OCI-LY1 (cell line): ENCODE measurements around the gene KLHL35.

ENCODE experiments used
- EZH2 ChIP-seq: fragments of 200-600 bp; sonication (generic), shearing (Covaris generic); IDR thresholded peaks from 2 replicates; pipeline ENCODE4 v1.8.0; 2017; ENCODE audit warnings: borderline replicate concordance, mixed run types, mild to moderate bottlenecking, antibody characterized with exemption, low read length, moderate library complexity, mixed read lengths
- TF ChIP-seq, protein P1 (sequence below): fragments of 200-600 bp; sonication (generic), shearing (Covaris generic); IDR thresholded peaks from 2 replicates; pipeline ENCODE4 v1.5.1; 2017; ENCODE audit warnings: mild to moderate bottlenecking, antibody characterized with exemption, low read length, moderate library complexity, mixed read lengths

DNA sequence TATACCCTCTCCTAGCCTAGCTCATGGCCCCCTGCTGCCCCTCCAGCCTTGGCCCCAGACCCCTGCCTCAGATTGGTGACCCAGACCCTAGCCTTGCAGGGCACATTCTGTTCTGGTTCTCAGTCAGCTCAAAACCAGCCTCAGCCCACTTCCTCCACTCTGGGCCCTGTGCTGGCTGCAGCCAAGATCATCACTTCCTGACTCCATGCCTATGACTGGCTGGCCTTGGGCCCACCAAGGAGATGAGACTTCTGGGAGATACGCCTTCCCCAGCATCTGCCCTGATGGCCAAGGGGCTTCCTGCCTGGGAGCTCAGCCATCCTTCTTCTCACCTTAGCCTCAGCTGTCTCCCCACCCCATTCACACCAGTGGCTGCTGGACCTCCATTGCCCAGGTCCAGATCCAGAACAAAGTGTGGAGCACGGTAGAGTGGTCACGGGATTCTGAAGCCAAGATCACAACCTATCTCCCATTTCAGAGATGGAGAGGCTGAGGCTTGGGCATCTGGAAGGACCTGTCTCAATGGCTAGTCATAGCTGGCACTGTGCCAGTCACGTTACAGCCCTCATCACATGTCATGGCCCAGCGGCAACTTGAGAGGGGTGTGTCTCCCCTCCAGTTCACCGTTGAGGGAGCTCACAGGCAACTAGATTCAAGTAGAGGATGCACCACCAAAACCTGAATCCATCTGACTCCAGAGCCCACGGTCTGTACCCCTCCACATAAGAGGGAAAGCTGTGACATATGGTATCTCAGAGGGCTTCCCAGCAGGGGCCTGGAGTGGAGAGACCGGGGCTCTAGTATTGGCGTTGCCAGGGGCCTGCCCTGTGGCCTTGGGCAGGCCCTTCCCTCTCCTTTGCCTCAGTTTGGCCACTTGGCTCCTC, 43.0 kb upstream of the KLHL35 start:
- TF ChIP-seq, protein P1, sequence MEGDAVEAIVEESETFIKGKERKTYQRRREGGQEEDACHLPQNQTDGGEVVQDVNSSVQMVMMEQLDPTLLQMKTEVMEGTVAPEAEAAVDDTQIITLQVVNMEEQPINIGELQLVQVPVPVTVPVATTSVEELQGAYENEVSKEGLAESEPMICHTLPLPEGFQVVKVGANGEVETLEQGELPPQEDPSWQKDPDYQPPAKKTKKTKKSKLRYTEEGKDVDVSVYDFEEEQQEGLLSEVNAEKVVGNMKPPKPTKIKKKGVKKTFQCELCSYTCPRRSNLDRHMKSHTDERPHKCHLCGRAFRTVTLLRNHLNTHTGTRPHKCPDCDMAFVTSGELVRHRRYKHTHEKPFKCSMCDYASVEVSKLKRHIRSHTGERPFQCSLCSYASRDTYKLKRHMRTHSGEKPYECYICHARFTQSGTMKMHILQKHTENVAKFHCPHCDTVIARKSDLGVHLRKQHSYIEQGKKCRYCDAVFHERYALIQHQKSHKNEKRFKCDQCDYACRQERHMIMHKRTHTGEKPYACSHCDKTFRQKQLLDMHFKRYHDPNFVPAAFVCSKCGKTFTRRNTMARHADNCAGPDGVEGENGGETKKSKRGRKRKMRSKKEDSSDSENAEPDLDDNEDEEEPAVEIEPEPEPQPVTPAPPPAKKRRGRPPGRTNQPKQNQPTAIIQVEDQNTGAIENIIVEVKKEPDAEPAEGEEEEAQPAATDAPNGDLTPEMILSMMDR: no peak
- no peak for TF ChIP-seq EZH2
